ENCODE data around the gene DSCAM. TPM values are rescaled to one million over a fixed set of nuclear protein-coding genes. Genes with fewer than 3 reads are reported as not detected.

DSCAM gene
- total and polyA plus RNA-seq, 2 donors (not counting 1 experiment from before 2014, with no cell fraction given): under 0.01 to 0.01 TPM

GRCh38 chr21:40640266-40640789 is 206.6 kb downstream of the DSCAM start:
- Histone ChIP-seq H3K27ac (ENCODE audit: insufficient read depth, low read length) (no peak overlapping the region), H3K36me3 (ENCODE audit: control insufficient read depth, insufficient read depth, low read length) (no peaks in the 10 kb centered on the region), H4K20me1 (ENCODE audit: control insufficient read depth, extremely low read depth, insufficient read depth, low read length) (no peaks in the 10 kb centered on the region), H3K79me2 (ENCODE audit: control insufficient read depth, insufficient read depth, low read length) (no peaks in the 10 kb centered on the region), H3K9me3 (ENCODE audit: control insufficient read depth, insufficient read depth, low read depth, low read length) (no peaks in the 10 kb centered on the region), H3K27me3 (ENCODE audit: control insufficient read depth, insufficient read depth, low read length) (no peaks in the 10 kb centered on the region), H3K4me3 (replicated peaks in 1 of 4; ENCODE audit: control extremely low read depth in 1 of 4, insufficient read depth in 1 of 4, low read depth in 3 of 4, low read length in 4 of 4) (no peak overlapping the region), H3K4me2 (ENCODE audit: extremely low read depth, insufficient read depth, low read length) (no peak overlapping the region), H3K9ac (ENCODE audit: insufficient read depth, low read length) (no peak overlapping the region), H3K4me1 (ENCODE audit: control insufficient read depth, extremely low read depth, insufficient read depth, low read length) (no peaks in the 10 kb centered on the region), H2AFZ (ENCODE audit: low read length) (no peak overlapping the region)
- no peak for DNase-seq (ENCODE audit: low read depth in 2 of 2)
- TF ChIP-seq CTCF (conservative IDR thresholded peaks at IDR 0.05 in 1 of 2, IDR thresholded peaks at IDR 0.05 in 1 of 2; ENCODE audit: low read depth in 1 of 2, low read length in 2 of 2) (no peak), EZH2 (IDR thresholded peaks at IDR 0.05; ENCODE audit: low read length, missing control alignments) (no peak)

GRCh38 chr21:40639616-40640194 is 207.3 kb downstream of the DSCAM start:
- no peak overlapping the region for H3K27ac ChIP-seq (ENCODE audit: insufficient read depth, low read length)
- H3K9ac ChIP-seq (ENCODE audit: insufficient read depth, low read length): no peak overlapping the region
- H3K4me1 ChIP-seq (ENCODE audit: control insufficient read depth, extremely low read depth, insufficient read depth, low read length): no peaks in the 10 kb centered on the region
- H3K36me3 ChIP-seq (ENCODE audit: control insufficient read depth, insufficient read depth, low read length): no peaks in the 10 kb centered on the region
- no peaks in the 10 kb centered on the region for H3K9me3 ChIP-seq (ENCODE audit: control insufficient read depth, insufficient read depth, low read depth, low read length)
- no peak for DNase-seq (ENCODE audit: low read depth in 2 of 2)
- TF ChIP-seq EZH2 (IDR thresholded peaks at IDR 0.05; ENCODE audit: low read length, missing control alignments) (no peak), CTCF (conservative IDR thresholded peaks at IDR 0.05 in 1 of 2, IDR thresholded peaks at IDR 0.05 in 1 of 2; ENCODE audit: low read depth in 1 of 2, low read length in 2 of 2) (no peak)
- no peaks in the 10 kb centered on the region for H3K79me2 ChIP-seq (ENCODE audit: control insufficient read depth, insufficient read depth, low read length)
- H3K4me3 ChIP-seq (replicated peaks in 1 of 4; ENCODE audit: control extremely low read depth in 1 of 4, insufficient read depth in 1 of 4, low read depth in 3 of 4, low read length in 4 of 4): no peak overlapping the region
- no peaks in the 10 kb centered on the region for H4K20me1 ChIP-seq (ENCODE audit: control insufficient read depth, extremely low read depth, insufficient read depth, low read length)
- no peaks in the 10 kb centered on the region for H3K27me3 ChIP-seq (ENCODE audit: control insufficient read depth, insufficient read depth, low read length)
- no peak overlapping the region for H3K4me2 ChIP-seq (ENCODE audit: extremely low read depth, insufficient read depth, low read length)
- no peak overlapping the region for H2AFZ ChIP-seq (ENCODE audit: low read length)

GRCh38 chr21:40638466-40639251 is 208.3 kb downstream of the DSCAM start:
- H4K20me1 ChIP-seq (ENCODE audit: control insufficient read depth, extremely low read depth, insufficient read depth, low read length): no peaks in the 10 kb centered on the region

More at GRCh38 chr21:40638466-40639251, 208.3 kb downstream of the DSCAM start:
- no peaks in the 10 kb centered on the region for H3K4me1 ChIP-seq (ENCODE audit: control insufficient read depth, extremely low read depth, insufficient read depth, low read length)
- H3K79me2 ChIP-seq (ENCODE audit: control insufficient read depth, insufficient read depth, low read length): no peaks in the 10 kb centered on the region
- H2AFZ ChIP-seq (ENCODE audit: low read length): no peak overlapping the region
- no peak overlapping the region for H3K4me3 ChIP-seq (replicated peaks in 1 of 4; ENCODE audit: control extremely low read depth in 1 of 4, insufficient read depth in 1 of 4, low read depth in 3 of 4, low read length in 4 of 4)
- no peak overlapping the region for H3K27ac ChIP-seq (ENCODE audit: insufficient read depth, low read length)
- H3K4me2 ChIP-seq (ENCODE audit: extremely low read depth, insufficient read depth, low read length): no peak overlapping the region
- DNase-seq (ENCODE audit: low read depth in 2 of 2): no peak
- no peaks in the 10 kb centered on the region for H3K36me3 ChIP-seq (ENCODE audit: control insufficient read depth, insufficient read depth, low read length)
- H3K9me3 ChIP-seq (ENCODE audit: control insufficient read depth, insufficient read depth, low read depth, low read length): no peaks in the 10 kb centered on the region
- no peaks in the 10 kb centered on the region for H3K27me3 ChIP-seq (ENCODE audit: control insufficient read depth, insufficient read depth, low read length)
- no peak overlapping the region for H3K9ac ChIP-seq (ENCODE audit: insufficient read depth, low read length)
- TF ChIP-seq CTCF (conservative IDR thresholded peaks at IDR 0.05 in 1 of 2, IDR thresholded peaks at IDR 0.05 in 1 of 2; ENCODE audit: low read depth in 1 of 2, low read length in 2 of 2): no peak
- TF ChIP-seq EZH2 (IDR thresholded peaks at IDR 0.05; ENCODE audit: low read length, missing control alignments): no peak
